Measurements from ENCODE around the gene LY6G6D. TPM values are rescaled to one million over a fixed set of nuclear protein-coding genes. Genes with fewer than 3 reads are reported as not detected.

LY6G6D gene
- total and polyA plus RNA-seq, 12 donors, result not detected

GRCh38 chr6:31749301-31750036 lies 34.3 kb downstream of the LY6G6D start:
- intact Hi-C loops (cut with DNase I), result no loop called here

GRCh38 chr6:31750411-31751022 lies 35.4 kb downstream of the LY6G6D start:
- WGBS, 2 donors, result 86 to 87% methylated on average over 7 of the region's 7 CpGs
- no peak overlapping the region for H3K4me3 ChIP-seq
- intact Hi-C loops (cut with DNase I), result no loop called here
- H3K36me3 ChIP-seq, result peaks cover 0 to 8% (median 0%) of the 10 kb centered on the region in 9 donors
- no peak for DNase-seq
- no peaks in the 10 kb centered on the region for H3K4me1 ChIP-seq
- H3K27me3 ChIP-seq, result no peaks in the 10 kb centered on the region
- ATAC-seq, result peak in 2 of 8 donors; percentile 53 to 58
- no peak for TF ChIP-seq CTCF (IDR thresholded peaks at IDR 0.05)
- H3K27ac ChIP-seq, result no peak overlapping the region
- H3K9me3 ChIP-seq, result no peaks in the 10 kb centered on the region

More at GRCh38 chr6:31749301-31750036, 34.3 kb downstream of the LY6G6D start:
- Histone ChIP-seq H3K9me3 (no peaks in the 10 kb centered on the region), H3K27me3 (no peaks in the 10 kb centered on the region), H3K4me1 (no peaks in the 10 kb centered on the region), H3K27ac (no peak overlapping the region), H3K36me3 (peaks cover 0 to 8% (median 0%) of the 10 kb centered on the region in 9 donors), H3K4me3 (no peak overlapping the region)
- DNase-seq, result no peak
- no peak for TF ChIP-seq CTCF (IDR thresholded peaks at IDR 0.05)
- WGBS, 2 donors, result 95% methylated on average over 8 of the region's 8 CpGs
- no peak for ATAC-seq

GRCh38 chr6:31752739-31753319 lies 37.7 kb downstream of the LY6G6D start:
- no peaks in the 10 kb centered on the region for H3K27me3 ChIP-seq
- 77% methylated on average over 8 of the region's 8 CpGs for WGBS, 2 donors
- H3K4me3 ChIP-seq, result no peak overlapping the region
- ATAC-seq, result no peak
- no peak overlapping the region for H3K27ac ChIP-seq
- DNase-seq, result no peak
- H3K36me3 ChIP-seq, result no peaks in the 10 kb centered on the region
- intact Hi-C loops (cut with DNase I), result no loop called here
- H3K4me1 ChIP-seq, result no peaks in the 10 kb centered on the region
- no peaks in the 10 kb centered on the region for H3K9me3 ChIP-seq
- TF ChIP-seq CTCF (IDR thresholded peaks at IDR 0.05), result no peak

GRCh38 chr6:31758281-31758680 lies 43.1 kb downstream of the LY6G6D start:
- Histone ChIP-seq H3K4me1 (peaks cover 0 to 6% (median 3%) of the 10 kb centered on the region in 9 donors), H3K27ac (no peak overlapping the region), H3K36me3 (peaks cover 0 to 17% (median 0%) of the 10 kb centered on the region in 9 donors), H3K27me3 (no peaks in the 10 kb centered on the region), H3K9me3 (no peaks in the 10 kb centered on the region), H3K4me3 (no peak overlapping the region)
- ATAC-seq, result no peak
- 95 to 97% methylated on average over 2 of the region's 2 CpGs for WGBS, 2 donors
- TF ChIP-seq CTCF (IDR thresholded peaks at IDR 0.05), result no peak
- DNase-seq, result no peak
- intact Hi-C loops (cut with DNase I), result no loop called here

Measured in heart right ventricle (tissue), 16 donors.